ENCODE data around the gene YWHAH.
A peak's percentile ranks its signal among the peaks of the same experiment; 100 is the strongest.

Gene YWHAH

DNA sequence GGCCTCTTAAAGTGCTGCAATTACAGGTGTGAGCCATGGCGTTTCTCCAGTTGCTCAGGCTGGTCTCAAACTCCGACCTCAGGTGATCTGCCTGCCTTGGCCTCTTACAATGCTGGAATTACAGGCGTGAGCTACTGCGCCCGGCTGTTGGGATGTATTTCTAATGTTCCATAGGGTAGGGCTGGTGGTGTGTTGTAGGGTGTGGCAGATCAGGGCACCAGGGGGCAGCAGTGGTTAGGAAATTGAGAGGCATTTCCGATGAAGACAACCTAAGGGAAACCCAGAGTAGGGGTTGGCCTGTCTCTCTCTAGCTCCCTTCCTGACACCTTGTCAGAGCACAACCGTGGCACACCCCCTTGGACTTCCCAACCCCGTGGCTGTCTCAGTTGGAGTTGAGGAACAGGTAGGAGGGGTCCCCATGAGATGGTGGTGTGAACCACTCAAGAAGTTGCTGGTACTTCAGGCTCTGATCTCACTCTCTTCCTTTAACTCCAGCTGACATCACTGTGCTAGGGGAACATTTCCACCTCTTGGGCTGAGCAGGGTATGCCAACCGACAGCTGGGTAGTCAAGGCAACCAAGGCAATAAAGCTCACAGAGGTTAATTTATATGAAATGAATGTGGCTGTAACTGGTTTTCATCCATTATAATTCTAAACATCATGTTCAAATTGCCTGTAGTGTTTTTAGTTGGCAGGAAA lies 33.0 kb downstream of the YWHAH start (continued):
- TF ChIP-seq, protein P1, sequence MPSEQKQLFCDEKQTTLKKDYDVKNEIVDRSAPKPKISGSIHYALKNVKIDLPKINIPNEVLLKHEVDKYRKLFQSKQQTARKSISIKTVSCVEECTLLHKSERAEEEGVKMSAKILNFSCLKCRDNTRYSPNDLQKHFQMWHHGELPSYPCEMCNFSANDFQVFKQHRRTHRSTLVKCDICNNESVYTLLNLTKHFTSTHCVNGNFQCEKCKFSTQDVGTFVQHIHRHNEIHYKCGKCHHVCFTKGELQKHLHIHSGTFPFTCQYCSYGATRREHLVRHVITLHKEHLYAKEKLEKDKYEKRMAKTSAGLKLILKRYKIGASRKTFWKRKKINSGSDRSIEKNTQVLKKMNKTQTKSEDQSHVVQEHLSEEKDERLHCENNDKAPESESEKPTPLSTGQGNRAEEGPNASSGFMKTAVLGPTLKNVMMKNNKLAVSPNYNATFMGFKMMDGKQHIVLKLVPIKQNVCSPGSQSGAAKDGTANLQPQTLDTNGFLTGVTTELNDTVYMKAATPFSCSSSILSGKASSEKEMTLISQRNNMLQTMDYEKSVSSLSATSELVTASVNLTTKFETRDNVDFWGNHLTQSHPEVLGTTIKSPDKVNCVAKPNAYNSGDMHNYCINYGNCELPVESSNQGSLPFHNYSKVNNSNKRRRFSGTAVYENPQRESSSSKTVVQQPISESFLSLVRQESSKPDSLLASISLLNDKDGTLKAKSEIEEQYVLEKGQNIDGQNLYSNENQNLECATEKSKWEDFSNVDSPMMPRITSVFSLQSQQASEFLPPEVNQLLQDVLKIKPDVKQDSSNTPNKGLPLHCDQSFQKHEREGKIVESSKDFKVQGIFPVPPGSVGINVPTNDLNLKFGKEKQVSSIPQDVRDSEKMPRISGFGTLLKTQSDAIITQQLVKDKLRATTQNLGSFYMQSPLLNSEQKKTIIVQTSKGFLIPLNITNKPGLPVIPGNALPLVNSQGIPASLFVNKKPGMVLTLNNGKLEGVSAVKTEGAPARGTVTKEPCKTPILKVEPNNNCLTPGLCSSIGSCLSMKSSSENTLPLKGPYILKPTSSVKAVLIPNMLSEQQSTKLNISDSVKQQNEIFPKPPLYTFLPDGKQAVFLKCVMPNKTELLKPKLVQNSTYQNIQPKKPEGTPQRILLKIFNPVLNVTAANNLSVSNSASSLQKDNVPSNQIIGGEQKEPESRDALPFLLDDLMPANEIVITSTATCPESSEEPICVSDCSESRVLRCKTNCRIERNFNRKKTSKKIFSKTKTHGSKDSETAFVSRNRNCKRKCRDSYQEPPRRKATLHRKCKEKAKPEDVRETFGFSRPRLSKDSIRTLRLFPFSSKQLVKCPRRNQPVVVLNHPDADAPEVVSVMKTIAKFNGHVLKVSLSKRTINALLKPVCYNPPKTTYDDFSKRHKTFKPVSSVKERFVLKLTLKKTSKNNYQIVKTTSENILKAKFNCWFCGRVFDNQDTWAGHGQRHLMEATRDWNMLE (tag by site-specific recombination; conservative IDR thresholded peaks at IDR 0.05; ENCODE audit: low read depth) = no peak
- TF ChIP-seq, protein P2, sequence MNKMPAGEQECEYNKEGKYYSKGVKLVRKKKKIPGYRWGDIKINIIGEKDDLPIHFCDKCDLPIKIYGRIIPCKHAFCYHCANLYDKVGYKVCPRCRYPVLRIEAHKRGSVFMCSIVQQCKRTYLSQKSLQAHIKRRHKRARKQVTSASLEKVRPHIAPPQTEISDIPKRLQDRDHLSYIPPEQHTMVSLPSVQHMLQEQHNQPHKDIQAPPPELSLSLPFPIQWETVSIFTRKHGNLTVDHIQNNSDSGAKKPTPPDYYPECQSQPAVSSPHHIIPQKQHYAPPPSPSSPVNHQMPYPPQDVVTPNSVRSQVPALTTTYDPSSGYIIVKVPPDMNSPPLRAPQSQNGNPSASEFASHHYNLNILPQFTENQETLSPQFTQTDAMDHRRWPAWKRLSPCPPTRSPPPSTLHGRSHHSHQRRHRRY (tag by site-specific recombination; IDR thresholded peaks at IDR 0.05) = no peak
- TF ChIP-seq ZNF202 (tag by site-specific recombination; IDR thresholded peaks at IDR 0.05; ENCODE audit: borderline replicate concordance) (no peak), ZNF548 (tag by site-specific recombination; IDR thresholded peaks at IDR 0.05) (no peak), ZNF169 (tag by site-specific recombination; IDR thresholded peaks at IDR 0.05) (no peak), KLF9 (tag by site-specific recombination; IDR thresholded peaks at IDR 0.05; ENCODE audit: low read depth) (0 out of 2 replicates have a peak, but pooled peaks have one; percentile 29), ZNF433 (tag by site-specific recombination; IDR thresholded peaks at IDR 0.05; ENCODE audit: low read depth) (no peak), ZSCAN30 (tag by site-specific recombination; IDR thresholded peaks at IDR 0.05) (no peak), ZNF521 (tag by site-specific recombination; IDR thresholded peaks at IDR 0.05) (no peak), ZNF510 (tag by site-specific recombination; IDR thresholded peaks at IDR 0.05; ENCODE audit: insufficient replicate concordance) (no peak), WT1 (tag by site-specific recombination; IDR thresholded peaks at IDR 0.05) (no peak), ZNF324 (tag by site-specific recombination; IDR thresholded peaks at IDR 0.05) (no peak), ZNF792 (tag by site-specific recombination; IDR thresholded peaks at IDR 0.05) (no peak), ZBTB17 (tag by site-specific recombination; IDR thresholded peaks at IDR 0.05) (0 out of 2 replicates have a peak, but pooled peaks have one; percentile 31), ZNF76 (tag by site-specific recombination; IDR thresholded peaks at IDR 0.05; ENCODE audit: borderline replicate concordance, low read depth) (no peak), ZNF654 (tag by site-specific recombination; IDR thresholded peaks at IDR 0.05; ENCODE audit: low read depth) (peak; percentile 94)
- TF ChIP-seq, protein P3, sequence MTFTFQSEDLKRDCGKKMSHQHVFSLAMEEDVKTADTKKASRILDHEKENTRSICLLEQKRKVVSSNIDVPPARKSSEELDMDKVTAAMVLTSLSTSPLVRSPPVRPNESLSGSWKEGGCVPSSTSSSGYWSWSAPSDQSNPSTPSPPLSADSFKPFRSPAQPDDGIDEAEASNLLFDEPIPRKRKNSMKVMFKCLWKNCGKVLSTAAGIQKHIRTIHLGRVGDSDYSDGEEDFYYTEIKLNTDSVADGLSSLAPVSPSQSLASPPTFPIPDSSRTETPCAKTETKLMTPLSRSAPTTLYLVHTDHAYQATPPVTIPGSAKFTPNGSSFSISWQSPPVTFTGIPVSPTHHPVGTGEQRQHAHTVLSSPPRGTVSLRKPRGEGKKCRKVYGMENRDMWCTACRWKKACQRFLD (tag by site-specific recombination; IDR thresholded peaks at IDR 0.05) = no peak
- TF ChIP-seq, protein P4, sequence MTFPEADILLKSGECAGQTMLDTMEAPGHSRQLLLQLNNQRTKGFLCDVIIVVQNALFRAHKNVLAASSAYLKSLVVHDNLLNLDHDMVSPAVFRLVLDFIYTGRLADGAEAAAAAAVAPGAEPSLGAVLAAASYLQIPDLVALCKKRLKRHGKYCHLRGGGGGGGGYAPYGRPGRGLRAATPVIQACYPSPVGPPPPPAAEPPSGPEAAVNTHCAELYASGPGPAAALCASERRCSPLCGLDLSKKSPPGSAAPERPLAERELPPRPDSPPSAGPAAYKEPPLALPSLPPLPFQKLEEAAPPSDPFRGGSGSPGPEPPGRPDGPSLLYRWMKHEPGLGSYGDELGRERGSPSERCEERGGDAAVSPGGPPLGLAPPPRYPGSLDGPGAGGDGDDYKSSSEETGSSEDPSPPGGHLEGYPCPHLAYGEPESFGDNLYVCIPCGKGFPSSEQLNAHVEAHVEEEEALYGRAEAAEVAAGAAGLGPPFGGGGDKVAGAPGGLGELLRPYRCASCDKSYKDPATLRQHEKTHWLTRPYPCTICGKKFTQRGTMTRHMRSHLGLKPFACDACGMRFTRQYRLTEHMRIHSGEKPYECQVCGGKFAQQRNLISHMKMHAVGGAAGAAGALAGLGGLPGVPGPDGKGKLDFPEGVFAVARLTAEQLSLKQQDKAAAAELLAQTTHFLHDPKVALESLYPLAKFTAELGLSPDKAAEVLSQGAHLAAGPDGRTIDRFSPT (tag by site-specific recombination; IDR thresholded peaks at IDR 0.05) = no peak
- TF ChIP-seq, protein P5, sequence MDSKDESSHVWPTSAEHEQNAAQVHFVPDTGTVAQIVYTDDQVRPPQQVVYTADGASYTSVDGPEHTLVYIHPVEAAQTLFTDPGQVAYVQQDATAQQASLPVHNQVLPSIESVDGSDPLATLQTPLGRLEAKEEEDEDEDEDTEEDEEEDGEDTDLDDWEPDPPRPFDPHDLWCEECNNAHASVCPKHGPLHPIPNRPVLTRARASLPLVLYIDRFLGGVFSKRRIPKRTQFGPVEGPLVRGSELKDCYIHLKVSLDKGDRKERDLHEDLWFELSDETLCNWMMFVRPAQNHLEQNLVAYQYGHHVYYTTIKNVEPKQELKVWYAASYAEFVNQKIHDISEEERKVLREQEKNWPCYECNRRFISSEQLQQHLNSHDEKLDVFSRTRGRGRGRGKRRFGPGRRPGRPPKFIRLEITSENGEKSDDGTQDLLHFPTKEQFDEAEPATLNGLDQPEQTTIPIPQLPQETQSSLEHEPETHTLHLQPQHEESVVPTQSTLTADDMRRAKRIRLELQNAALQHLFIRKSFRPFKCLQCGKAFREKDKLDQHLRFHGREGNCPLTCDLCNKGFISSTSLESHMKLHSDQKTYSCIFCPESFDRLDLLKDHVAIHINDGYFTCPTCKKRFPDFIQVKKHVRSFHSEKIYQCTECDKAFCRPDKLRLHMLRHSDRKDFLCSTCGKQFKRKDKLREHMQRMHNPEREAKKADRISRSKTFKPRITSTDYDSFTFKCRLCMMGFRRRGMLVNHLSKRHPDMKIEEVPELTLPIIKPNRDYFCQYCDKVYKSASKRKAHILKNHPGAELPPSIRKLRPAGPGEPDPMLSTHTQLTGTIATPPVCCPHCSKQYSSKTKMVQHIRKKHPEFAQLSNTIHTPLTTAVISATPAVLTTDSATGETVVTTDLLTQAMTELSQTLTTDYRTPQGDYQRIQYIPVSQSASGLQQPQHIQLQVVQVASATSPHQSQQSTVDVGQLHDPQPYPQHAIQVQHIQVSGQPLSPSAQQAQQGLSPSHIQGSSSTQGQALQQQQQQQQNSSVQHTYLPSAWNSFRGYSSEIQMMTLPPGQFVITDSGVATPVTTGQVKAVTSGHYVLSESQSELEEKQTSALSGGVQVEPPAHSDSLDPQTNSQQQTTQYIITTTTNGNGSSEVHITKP (tag by site-specific recombination; IDR thresholded peaks at IDR 0.05) = peak; percentile 70
- TF ChIP-seq, protein P6, sequence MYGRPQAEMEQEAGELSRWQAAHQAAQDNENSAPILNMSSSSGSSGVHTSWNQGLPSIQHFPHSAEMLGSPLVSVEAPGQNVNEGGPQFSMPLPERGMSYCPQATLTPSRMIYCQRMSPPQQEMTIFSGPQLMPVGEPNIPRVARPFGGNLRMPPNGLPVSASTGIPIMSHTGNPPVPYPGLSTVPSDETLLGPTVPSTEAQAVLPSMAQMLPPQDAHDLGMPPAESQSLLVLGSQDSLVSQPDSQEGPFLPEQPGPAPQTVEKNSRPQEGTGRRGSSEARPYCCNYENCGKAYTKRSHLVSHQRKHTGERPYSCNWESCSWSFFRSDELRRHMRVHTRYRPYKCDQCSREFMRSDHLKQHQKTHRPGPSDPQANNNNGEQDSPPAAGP (tag by site-specific recombination; IDR thresholded peaks at IDR 0.05) = no peak
- TF ChIP-seq, protein P7, sequence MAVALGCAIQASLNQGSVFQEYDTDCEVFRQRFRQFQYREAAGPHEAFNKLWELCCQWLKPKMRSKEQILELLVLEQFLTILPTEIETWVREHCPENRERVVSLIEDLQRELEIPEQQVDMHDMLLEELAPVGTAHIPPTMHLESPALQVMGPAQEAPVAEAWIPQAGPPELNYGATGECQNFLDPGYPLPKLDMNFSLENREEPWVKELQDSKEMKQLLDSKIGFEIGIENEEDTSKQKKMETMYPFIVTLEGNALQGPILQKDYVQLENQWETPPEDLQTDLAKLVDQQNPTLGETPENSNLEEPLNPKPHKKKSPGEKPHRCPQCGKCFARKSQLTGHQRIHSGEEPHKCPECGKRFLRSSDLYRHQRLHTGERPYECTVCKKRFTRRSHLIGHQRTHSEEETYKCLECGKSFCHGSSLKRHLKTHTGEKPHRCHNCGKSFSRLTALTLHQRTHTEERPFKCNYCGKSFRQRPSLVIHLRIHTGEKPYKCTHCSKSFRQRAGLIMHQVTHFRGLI (tag by site-specific recombination; IDR thresholded peaks at IDR 0.05) = peak; percentile 49; the same call in 1 of the 2 replicates

Measured in HEK293 (cell line).